Cardiac fibroblast (primary cell): Measurements from ENCODE around the gene BRPF1.

Experiments used
- DNase-seq, 2 donors: peaks; one replicate each; pipeline versions ENCODE4 v3.0.0 to v3.0.0-alpha.2; 2010; ENCODE audit warnings: low read depth in 2 of 2
- H3K4me3 ChIP-seq, 2 donors: replicated peaks in 1 of 2; 1 replicate in 1 of 2; 2 replicates in 1 of 2; pipeline ENCODE4 v1.5.1; 2011; ENCODE audit warnings: low read depth in 2 of 2, low read length in 2 of 2, mild to moderate bottlenecking in 2 of 2, moderate library complexity in 1 of 2
- CTCF ChIP-seq: IDR thresholded peaks from one replicate; pipeline ENCODE4 v1.5.1; 2011; ENCODE audit warnings: low read depth, mild to moderate bottlenecking, low read length, inconsistent platforms

The BRPF1 gene

GRCh38 chr3:9762871-9763270, 31.3 kb downstream of the BRPF1 start:
- no peak overlapping the region for H3K4me3 ChIP-seq
- TF ChIP-seq CTCF = no peak
- DNase-seq = no peak

GRCh38 chr3:9765865-9766264, 34.3 kb downstream of the BRPF1 start:
- no peak for TF ChIP-seq CTCF
- DNase-seq = no peak
- H3K4me3 ChIP-seq = no peak overlapping the region

GRCh38 chr3:9767418-9767817, 35.9 kb downstream of the BRPF1 start:
- TF ChIP-seq CTCF = no peak
- no peak overlapping the region for H3K4me3 ChIP-seq
- no peak for DNase-seq

GRCh38 chr3:9768141-9768775, 36.7 kb downstream of the BRPF1 start:
- no peak for TF ChIP-seq CTCF
- H3K4me3 ChIP-seq = no peak overlapping the region
- DNase-seq = no peak

GRCh38 chr3:9769012-9769411, 37.5 kb downstream of the BRPF1 start:
- DNase-seq = no peak
- no peak for TF ChIP-seq CTCF
- peak overlapping the region; percentile 63 to 66 for H3K4me3 ChIP-seq

- peak within 1 kb of the TSS; percentile 63 to 66 for H3K4me3 ChIP-seq
- peak; percentile 52 to 78 for DNase-seq
- TF ChIP-seq CTCF = no peak
These were observed 38.1 kb downstream of the BRPF1 start, which contains the start of gene CAMK1 for GRCh38 chr3:9769426-9770275. Gene CAMK1, minus strand, starts transcription at chr3:9769947. Its CDS starts 2,198 bp downstream, at chr3:9767749.
